Fibroblast of gingiva (primary cell): Measurements from ENCODE around the gene MICAL2.
A peak's percentile ranks its signal among the peaks of the same experiment; 100 is the strongest.

ENCODE experiments used
- DNase-seq: peaks from one replicate; pipeline ENCODE4 v3.0.0-alpha.2; 2011; ENCODE audit warnings: low read depth

MICAL2 gene

DNA sequence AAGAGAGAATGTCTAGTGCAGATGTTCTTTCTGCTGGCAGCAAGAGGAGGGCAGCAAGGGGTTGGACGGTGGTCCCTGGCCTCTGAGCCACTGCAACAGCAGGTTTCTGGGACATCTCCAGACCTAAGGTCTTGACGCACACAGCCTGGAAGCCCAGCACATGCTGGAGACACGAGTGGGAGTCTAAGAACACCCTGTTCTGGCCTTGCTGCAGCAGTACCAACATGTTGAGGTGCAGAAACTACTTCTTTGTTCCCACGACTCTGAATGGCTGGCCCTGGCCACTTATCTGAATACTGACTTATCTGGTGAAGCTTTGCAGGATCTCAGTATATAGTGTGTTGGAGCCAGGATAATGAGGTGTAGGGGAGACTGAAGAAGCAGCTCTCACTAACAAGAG is 6.8 kb downstream of the MICAL2 start:
- no peak for DNase-seq

DNA sequence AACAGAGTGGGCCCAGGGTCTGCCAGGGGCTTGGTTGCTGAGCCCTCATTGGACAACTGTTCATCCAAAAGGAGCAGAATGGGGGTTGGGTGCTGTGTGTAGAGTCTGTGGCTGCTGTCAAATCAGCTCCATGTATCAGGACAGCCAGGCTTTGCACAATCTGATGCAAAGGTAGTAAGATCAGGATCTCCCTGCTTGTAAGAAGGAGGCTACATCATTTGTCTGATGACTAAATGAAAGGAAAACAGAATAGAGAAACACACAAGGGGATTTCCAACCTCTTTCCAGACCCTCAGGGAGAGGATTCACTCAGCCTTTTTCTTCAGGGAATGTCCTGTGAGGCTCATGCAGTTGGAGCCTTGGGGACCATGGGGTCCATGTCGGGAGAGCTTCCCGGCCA is 7.2 kb downstream of the MICAL2 start:
- DNase-seq = no peak

DNA sequence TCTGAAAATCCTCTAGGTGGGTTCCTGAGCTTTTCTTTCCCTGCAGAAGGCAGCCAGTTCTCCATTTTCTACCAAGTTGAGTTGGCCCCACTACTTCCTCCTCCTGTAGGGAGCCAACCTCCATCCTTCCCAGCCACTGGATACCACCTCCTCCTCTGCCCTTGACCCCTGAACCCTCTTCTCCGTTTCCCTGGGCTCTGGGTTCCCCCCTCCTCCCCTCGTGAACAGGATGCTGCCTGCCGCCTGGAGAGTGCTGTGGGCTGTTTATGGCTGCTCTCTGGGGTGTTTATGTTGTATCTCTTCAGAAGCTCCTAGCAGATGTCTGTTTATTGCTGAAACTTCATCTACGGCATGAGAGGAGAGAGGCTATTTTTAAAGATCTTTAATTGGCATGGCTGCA is 8.6 kb downstream of the MICAL2 start:
- DNase-seq = no peak

DNA sequence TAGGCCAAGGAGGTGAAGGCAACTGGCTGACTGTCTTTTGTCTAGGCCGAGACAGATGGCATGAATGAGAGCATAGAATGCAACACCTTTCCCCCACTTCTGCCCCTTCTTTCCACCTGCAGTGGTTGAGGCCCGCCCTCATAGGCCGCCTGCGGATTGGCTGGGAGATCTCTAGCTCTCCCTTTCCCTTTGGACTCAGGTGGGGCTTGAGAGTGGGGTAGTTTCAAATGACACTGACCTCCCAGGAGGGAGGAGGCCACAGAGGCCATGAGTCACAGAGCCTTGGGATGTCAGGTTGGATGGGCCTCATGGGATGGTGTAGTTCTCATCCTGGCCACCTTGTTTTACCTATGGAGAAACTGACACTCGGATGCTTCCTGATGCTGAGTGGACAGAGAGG is 9.1 kb downstream of the MICAL2 start:
- DNase-seq = no peak

DNA sequence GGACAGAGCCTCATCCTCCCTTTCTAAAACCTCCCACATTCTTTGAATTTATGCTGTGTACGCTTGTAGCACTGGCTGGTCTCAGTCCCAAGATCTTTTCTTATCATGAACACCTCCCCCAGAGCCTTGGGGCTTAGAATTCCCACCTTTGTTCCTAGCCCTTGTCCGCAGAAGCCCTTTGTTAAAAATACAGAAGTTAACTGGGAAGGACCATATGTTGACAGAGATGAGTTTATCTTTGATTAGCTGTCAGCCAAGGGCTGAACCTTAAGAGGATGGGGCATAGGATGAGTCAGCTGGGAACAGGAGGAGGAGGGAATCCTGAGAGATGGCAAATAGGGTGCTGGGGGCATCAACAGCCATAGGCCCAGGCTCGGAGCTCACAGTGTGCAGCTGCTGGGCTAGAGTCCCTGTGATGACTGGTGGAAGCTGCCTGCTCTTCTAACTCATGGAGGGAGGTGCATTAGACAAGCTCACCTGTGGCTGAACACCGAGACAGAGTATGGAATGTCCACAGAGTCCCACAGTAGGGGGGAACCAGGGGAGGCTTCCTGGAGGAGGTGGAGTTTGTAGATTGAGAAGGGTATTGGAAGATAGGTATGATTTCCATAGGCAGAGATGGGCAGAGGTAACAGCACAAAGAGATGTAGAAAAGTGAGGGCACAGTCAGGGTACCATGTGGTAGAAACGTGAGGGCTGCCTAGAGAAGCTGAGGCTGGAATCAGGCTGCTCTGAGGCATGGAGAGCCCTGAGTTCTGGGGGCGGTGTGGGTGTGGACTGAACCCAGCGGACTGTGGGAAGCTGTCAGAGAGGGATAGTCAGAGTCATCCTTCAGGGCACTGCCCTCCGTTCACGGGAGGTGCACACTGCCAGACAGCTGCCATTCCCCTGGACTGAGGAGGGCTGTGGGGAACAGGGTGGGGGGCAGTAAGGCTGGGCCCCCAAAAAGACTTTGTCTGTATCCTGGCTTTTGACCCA is 9.9 kb downstream of the MICAL2 start:
- DNase-seq = no peak

DNA sequence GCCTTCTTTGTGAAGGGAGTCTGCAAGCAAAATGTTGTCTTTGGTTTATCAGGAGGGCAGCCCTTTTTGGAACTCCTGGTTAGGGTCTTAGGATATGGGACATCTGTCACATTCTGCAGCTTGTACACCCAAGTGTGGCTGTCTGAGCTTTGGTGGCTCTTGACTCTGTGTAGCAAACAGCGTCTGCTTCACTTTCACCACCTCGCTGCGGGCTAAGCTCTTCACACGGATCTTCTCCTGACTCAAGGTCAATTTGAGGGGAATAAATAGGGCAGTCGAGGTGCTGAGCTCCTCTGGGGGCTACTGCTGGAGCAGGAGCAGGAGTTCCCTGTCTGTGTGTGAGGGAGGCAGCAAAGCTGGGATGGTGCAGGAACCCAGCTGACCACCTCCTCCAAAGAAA is 10.6 kb downstream of the MICAL2 start:
- no peak for DNase-seq

DNA sequence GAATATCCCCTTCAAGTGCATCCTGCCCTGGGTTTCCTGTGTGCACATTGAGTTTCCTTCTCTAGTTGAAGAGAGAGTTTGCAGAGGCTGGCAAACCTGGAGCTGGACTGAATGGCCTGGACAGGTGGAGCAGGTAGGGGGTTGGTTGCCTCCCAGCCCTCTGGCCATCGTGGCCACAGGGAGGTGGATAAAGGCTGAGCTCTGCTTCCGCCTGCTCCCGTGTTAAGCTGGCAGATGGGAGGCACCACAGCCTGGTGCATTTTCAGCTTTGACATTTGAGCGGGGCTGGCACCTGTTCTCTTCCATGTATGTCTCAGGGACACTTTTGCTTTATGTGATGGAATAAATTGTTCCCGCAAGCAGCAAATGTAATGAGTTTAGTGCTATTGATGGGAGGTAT is 11.1 kb downstream of the MICAL2 start:
- DNase-seq = no peak

DNA sequence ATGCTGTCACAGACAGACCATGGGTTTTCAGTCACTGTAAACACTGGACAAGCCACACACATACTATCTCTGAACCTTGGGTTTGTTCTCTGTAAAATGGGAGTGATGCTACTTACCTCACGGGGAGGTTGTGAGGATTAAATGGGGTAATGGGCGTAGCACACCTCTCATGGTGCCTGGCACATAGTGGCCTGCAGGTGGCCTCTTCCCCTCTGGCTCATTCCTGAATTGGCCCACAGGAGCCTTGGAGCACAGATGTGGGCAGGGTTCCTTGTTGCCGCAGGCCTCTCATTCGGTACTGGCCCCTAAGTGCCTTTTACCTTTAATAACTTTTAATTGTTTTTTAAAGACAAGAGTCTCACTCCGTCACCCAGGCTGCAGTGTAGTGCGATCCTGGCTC is 11.7 kb downstream of the MICAL2 start:
- no peak for DNase-seq

DNA sequence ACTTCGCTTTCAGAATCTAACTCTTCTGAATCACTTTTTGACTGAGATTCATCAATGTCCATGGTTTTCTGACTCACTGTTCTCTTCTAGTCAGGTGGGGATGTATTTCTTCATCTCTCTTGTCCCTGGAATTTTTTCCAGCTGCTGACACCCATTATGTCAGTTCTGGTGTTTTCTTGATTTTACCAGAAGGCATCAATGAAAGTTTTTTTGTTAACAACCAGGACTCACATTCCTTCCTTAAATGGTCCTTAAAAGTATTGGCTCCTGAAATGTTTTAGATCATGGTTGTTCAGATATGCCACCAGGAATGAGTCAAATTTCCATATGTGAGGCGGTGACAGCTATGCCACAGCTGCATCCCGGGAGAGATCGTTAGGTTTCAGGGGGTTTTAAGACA is 12.9 kb downstream of the MICAL2 start:
- DNase-seq = peak; percentile 12

DNA sequence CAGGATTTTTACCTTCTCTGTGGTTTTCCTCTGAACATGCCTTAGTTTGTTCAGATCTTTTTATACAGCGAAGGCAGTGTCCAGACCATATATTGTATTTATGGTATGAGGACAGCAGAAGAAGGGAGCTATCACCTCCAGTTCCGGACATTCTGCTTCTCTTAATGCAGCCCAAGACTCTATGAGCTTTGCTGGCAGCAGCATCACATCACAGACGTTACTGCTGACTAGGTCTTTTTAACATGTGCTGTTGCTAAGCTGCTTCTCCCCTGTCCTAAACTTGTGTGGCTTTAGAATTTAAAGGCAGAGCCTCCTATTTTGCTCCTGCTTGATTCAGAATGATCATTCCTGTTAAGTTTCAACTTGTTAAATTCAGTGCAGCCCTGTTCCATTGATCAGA is 13.4 kb downstream of the MICAL2 start:
- no peak for DNase-seq

DNA sequence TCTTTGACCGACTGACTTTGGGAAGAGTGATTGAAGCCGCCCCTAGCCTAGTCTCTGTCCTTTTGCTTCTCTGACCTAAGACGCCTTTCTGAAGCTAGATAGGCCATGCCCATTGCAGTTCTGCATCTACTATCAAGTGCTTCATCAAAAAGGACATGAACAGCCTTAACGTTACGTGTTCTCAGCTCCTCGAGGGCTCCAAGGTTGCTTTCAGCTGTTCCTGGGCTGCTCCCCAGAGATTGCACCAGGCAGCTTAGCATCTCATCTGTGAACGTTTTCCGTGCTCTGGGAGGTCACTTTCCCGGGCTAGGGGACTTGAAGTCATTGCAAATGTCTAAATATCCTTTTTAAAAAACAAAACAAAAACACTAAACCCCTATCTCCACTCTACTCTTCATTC is 13.9 kb downstream of the MICAL2 start:
- DNase-seq = no peak

DNA sequence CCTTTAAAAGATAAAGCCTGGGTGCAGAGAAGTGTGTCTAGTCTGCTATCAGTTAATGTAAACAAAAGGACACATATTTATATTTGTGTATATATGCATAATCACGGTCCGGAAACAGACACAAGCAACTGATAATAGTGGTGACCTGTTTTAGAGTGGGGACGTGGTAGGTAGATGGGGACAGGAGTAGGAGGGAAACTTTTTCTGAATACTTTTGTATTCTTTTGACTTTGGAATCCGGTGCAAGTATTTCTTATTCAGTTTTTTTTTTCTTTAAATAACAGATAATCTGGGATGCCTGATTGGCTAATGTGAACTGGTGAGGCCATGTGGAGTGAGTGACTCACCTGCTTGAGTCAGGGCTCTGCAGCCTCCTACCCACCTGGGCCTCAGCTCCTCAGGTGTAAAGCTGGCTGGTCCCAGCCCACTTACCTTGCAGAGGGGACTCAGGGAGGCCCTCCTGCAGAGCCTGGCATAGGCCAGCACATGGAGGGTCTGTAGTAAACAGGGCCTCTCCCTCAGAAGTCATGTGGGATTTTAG is 15.3 kb downstream of the MICAL2 start:
- no peak for DNase-seq

DNA sequence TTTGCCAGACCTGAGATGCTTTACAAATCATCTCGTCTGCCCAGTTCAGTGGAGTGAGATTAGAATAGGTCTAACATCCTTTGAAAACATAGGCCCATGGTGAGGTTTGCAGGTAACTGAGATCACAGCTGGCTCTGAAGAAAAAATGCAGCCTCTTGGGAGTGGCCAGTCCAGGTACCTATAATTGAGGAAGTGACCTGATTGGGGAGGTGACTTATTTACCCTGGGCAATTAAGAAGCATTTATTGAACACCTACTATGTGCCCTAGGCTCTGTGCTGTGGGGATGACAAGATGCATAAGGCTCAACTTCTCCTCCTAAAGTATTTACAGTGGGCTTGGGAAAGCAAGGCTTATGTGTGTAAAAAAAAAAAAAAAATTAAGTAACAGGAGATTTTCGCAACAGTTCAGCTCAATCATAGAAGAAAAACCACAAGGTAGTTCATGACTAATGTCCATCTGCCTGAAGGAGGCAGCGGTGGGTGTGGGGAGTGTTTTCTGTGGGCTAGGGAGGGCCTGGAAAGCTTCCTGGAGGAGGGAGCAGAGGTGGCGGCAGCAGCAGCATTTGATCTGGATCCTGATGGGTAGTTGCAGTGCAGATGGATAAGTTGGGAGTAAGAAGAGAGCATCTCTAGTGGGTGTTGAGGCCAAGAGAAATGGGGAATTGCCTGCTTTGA is 16.1 kb downstream of the MICAL2 start:
- DNase-seq = peak; percentile 67

DNA sequence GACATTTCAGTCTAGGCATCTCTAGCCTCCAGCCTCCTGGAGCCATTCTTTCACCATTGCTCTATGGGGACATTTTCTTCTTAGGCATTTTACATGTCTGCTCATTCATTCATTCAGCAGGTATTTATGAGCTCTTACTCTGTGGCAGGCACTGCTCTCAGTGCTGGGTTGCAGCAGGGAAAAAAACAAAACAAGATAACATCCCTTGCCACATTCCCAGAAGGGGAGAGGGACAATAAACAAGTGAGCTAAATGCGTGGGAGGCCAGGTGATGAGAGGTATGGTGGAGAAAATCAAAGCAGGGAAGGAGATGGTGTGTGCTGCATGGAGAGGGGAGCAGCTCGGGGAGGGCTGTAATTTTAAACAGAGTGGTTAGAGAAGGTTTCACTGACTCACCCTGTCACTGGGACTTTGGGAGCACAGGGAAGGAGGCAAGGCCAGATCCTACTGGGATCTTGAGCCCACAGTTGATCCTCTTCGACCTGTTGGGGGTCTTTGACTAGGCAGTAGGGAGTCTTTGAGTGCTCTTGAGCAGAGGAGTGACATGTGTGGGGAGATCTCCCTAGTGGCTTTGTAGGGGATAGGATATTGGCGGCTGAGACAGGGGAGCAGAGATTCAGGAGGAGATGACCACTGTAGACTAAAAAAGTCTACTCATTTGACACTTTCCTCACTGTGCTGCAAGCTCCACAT is 17.0 kb downstream of the MICAL2 start:
- no peak for DNase-seq

DNA sequence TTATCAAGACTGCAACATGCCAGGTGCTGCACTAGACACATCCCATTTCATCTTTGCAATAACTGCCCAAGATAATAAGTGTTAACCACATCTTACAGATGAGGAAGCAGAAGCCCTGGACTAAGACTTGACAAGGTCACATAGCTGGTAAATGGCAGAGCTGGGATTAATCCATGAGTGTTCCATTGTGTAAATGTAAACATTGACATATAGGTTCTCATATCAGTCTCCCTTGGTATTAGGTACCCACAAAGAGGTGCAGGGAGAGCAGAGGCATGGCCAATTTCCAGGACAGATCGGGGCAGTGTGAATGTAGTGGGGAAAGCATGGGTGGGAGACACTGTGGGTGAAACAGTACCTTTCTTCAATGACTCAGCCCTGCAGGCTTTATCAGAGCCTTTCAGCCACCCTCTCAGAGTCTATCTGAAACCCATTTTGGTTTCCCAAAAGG is 17.9 kb downstream of the MICAL2 start:
- DNase-seq = no peak

DNA sequence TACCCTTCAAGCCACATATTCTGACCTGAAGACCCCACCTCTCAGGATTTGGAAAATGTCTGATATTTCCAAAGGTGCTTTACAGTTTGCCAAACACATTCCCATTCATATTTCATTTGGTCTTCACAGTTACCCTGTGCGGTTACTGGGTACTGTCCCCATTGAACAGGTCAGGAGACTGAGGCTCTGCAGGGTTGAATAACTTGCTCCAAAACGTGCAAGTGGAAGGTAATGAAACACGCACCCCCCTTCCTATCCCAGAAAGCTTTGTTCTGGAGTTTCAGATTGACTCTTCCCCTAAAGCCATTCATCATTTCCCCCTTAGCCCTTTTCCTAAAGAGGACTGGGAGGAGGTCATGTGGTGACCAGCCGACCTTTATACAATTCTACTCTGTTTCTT is 18.8 kb downstream of the MICAL2 start:
- DNase-seq = no peak

DNA sequence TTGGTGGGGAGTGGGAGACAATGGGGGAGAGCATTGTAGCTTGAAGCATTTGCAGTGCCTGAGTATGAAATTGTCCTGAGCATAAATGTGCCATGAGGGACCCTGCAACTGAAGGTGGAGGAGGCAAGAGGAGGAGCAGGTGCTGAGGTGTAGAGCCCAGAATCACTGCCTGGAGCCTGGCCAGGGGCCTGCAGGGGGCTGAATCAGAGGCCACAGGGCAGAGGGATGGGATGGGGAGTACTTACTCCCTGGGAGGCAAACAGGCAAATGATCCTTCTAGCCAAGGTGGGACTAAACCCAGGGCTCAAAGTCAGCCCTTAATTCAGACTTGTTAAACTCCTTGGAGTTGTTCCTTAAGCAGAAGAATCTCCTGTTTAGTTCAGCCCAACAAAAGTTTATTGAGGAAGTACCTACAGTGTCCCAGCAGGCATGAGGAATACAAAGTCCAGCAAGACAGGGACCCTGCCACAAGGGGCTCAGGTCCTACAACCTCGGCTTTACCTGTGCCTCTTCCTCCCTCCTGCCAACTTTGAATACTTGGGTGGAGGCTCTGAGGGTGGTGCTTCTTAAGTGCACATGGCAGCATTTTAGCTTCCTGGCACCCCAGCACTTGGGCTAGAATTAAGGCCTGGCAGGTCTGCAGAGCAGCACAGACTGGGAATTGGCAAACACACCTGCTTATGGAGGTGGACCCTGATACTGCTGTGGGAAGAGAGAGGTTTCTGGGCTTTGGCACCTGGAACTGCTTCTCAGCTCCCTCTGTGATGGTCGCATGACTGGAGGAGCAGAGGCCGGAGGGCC is 20.0 kb downstream of the MICAL2 start:
- no peak for DNase-seq

DNA sequence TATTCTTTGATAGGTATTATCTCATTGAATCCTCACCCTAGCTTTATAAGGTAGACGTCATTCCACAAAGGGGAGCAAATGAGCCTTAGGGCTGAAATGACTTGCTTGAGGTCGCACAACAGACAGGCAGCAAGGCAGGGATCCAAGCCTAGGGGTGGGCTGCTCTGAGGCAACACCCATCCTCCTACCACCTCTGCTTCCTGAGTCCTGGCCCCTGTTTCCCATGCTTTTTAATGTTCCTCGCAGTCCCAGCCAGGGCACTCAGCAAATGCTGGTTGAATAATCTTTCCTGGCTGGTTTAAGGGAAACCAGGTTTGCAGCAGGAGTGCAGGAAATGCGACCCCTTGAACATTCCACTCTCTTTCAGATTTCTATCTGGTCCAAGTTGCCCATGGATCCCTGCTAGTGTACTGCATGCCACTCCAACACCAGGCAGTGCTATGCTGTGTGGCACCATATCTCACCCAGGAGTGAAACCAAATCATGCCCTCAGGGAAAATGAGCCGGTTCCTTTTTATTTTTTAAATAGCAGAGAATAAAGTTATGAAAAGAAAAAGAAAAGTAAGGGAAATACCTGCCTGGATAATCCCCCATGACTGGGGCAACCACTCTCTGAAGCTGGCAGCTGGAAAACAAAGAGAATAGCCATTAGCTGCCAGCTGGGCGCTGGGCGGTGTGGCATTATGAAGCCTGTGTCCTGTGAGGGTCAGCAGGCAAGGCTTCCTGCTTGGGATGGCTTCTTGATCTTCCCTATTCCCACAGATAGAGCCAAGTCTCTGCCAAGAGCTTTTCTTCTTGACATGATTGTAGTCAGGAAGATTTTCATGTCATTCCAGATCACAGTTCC is 21.8 kb downstream of the MICAL2 start:
- DNase-seq = no peak

DNA sequence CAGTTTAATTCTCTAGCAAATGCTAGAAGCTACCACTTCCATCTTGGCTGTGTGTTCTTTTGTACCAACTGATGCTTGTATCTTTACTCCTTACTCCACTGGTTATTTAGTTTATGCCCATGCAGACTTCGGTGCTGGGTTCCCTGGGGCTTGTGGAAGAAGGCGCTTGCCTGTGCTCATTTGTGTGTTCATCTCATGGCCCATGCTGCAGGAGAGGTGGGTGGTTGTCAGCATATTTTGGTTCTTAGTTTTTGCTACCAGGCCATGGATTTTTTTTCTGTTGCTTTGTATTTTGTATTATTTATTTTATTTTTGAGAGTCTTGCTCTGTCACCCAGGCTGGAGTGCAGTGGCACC is 22.4 kb downstream of the MICAL2 start:
- DNase-seq = no peak

DNA sequence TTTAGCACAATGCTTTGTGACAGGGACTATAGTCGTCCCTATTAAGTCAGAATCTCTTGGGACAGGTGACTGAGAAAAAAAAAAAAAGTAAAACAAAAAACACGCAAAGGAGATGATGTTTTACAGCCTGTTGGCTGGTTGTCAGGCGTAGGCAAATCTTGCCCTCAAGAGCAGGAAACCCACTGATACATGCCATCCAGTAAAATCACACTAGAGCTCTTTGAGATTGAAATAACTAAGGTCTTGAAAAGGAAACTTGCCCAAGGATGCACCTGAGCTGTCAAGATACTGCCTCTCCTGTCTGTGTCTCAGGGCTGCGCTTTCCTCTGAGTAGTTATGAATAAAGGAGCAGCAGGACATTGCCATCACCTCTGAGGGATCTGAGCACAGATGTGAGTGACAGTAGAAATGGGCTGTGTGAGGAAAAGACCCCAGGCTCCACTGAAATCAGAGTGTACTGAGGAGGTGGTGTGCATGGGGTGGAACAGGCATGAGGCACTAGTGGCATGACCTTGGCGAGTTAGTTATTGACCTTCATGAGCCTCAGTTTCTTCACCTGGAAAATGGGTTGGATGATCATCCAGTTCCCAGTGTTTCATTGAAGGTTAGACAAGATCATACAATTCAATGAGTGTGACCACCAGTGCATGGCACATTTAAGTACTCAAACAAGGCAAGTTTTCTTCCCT is 23.3 kb downstream of the MICAL2 start:
- DNase-seq = no peak
